Effector memory CD4-positive, alpha-beta T cell (primary cell): ENCODE results near the gene SOWAHC.
"Not testable (repeated sequence)": the region's sequence is repeated elsewhere in the genome, so short reads cannot be mapped to it uniquely, and the experiment has no call there.

Experiments used
- DNase-seq, 3 donors: peaks; one replicate each; pipeline ENCODE4 v3.0.0-alpha.2; 2020
- H3K27ac ChIP-seq: 2 replicates; pipeline ENCODE4 v1.7.0; 2013; ENCODE audit warnings: mild to moderate bottlenecking, low read length, moderate library complexity; ENCODE audit not compliant: insufficient read depth, poor library complexity, severe bottlenecking
- H3K27me3 ChIP-seq: replicated peaks from 2 replicates; pipeline ENCODE4 v1.7.0; 2013; ENCODE audit warnings: mild to moderate bottlenecking, low read length; ENCODE audit not compliant: insufficient read depth, control insufficient read depth, poor library complexity, severe bottlenecking
- H3K36me3 ChIP-seq: 2 replicates; pipeline ENCODE4 v1.7.0; 2013; ENCODE audit warnings: mild to moderate bottlenecking, low read length, moderate library complexity; ENCODE audit not compliant: control insufficient read depth, insufficient read depth
- H3K4me1 ChIP-seq: 2 replicates; pipeline ENCODE4 v1.7.0; 2013; ENCODE audit warnings: low read length, mild to moderate bottlenecking; ENCODE audit not compliant: control insufficient read depth, insufficient read depth, poor library complexity, severe bottlenecking
- H3K4me3 ChIP-seq: 2 replicates; pipeline ENCODE4 v1.7.0; 2013; ENCODE audit warnings: low read length, low read depth, mild to moderate bottlenecking; ENCODE audit not compliant: insufficient read depth, poor library complexity, severe bottlenecking
- H3K9me3 ChIP-seq: 2 replicates; pipeline ENCODE4 v1.7.0; 2013; ENCODE audit warnings: mild to moderate bottlenecking, low read length, moderate library complexity; ENCODE audit not compliant: control insufficient read depth

SOWAHC gene

GRCh38 chr2:109632158-109632789, 18.1 kb downstream of the SOWAHC start:
- no peaks in the 10 kb centered on the region for H3K27me3 ChIP-seq
- no peaks in the 10 kb centered on the region for H3K4me1 ChIP-seq
- DNase-seq, result no peak
- no peaks in the 10 kb centered on the region for H3K9me3 ChIP-seq
- H3K36me3 ChIP-seq, result no peaks in the 10 kb centered on the region
- no peak overlapping the region for H3K27ac ChIP-seq
- no peak overlapping the region for H3K4me3 ChIP-seq

GRCh38 chr2:109633284-109633961, 19.3 kb downstream of the SOWAHC start:
- no peak overlapping the region for H3K27ac ChIP-seq
- H3K27me3 ChIP-seq, result no peaks in the 10 kb centered on the region
- no peaks in the 10 kb centered on the region for H3K4me1 ChIP-seq
- H3K4me3 ChIP-seq, result no peak overlapping the region
- DNase-seq, result no peak
- H3K36me3 ChIP-seq, result no peaks in the 10 kb centered on the region
- no peaks in the 10 kb centered on the region for H3K9me3 ChIP-seq

GRCh38 chr2:109635426-109636304, 21.5 kb downstream of the SOWAHC start:
- H3K4me1 ChIP-seq, result no peaks in the 10 kb centered on the region
- H3K4me3 ChIP-seq, result no peak overlapping the region
- DNase-seq, result no peak
- no peaks in the 10 kb centered on the region for H3K27me3 ChIP-seq
- H3K9me3 ChIP-seq, result no peaks in the 10 kb centered on the region
- no peak overlapping the region for H3K27ac ChIP-seq
- no peaks in the 10 kb centered on the region for H3K36me3 ChIP-seq

GRCh38 chr2:109636317-109636716, 22.2 kb downstream of the SOWAHC start:
- no peaks in the 10 kb centered on the region for H3K27me3 ChIP-seq

GRCh38 chr2:109637749-109638570, 23.8 kb downstream of the SOWAHC start:
- Histone ChIP-seq H3K4me1 (no peaks in the 10 kb centered on the region), H3K36me3 (no peaks in the 10 kb centered on the region), H3K4me3 (no peak overlapping the region), H3K27me3 (no peaks in the 10 kb centered on the region), H3K27ac (no peak overlapping the region), H3K9me3 (no peaks in the 10 kb centered on the region)
- no peak for DNase-seq

More at GRCh38 chr2:109636317-109636716, 22.2 kb downstream of the SOWAHC start:
- no peaks in the 10 kb centered on the region for H3K4me1 ChIP-seq
- no peaks in the 10 kb centered on the region for H3K9me3 ChIP-seq
- no peak for DNase-seq
- no peak overlapping the region for H3K27ac ChIP-seq
- no peak overlapping the region for H3K4me3 ChIP-seq
- H3K36me3 ChIP-seq, result no peaks in the 10 kb centered on the region

GRCh38 chr2:109638795-109639194, 24.6 kb downstream of the SOWAHC start:
- Histone ChIP-seq H3K4me3 (no peak overlapping the region), H3K27me3 (no peaks in the 10 kb centered on the region), H3K4me1 (no peaks in the 10 kb centered on the region), H3K36me3 (no peaks in the 10 kb centered on the region), H3K9me3 (no peaks in the 10 kb centered on the region), H3K27ac (no peak overlapping the region)
- no peak for DNase-seq

GRCh38 chr2:109640000-109640399, 25.8 kb downstream of the SOWAHC start:
- H3K27ac ChIP-seq, H3K9me3 ChIP-seq, H3K4me1 ChIP-seq, DNase-seq, H3K27me3 ChIP-seq, H3K4me3 ChIP-seq, H3K36me3 ChIP-seq: not testable (repeated sequence)

GRCh38 chr2:109644571-109645275, 30.6 kb downstream of the SOWAHC start:
- DNase-seq, result no peak
- H3K27ac ChIP-seq, result no peak overlapping the region

More at GRCh38 chr2:109644571-109645275, 30.6 kb downstream of the SOWAHC start:
- H3K4me1 ChIP-seq, result no peaks in the 10 kb centered on the region
- no peaks in the 10 kb centered on the region for H3K9me3 ChIP-seq
- no peaks in the 10 kb centered on the region for H3K36me3 ChIP-seq
- no peaks in the 10 kb centered on the region for H3K27me3 ChIP-seq
- H3K4me3 ChIP-seq, result no peak overlapping the region
